Activated CD4-positive, alpha-beta T cell treated with anti-CD3 and anti-CD28 coated beads for 24 hours (primary cell): ENCODE measurements around the gene KIRREL3.

Experiments
- DNase-seq, 2 donors: peaks; one replicate each; pipeline ENCODE4 v3.0.0-alpha.2; 2020; ENCODE audit warnings: low read depth in 2 of 2

Gene KIRREL3

DNA sequence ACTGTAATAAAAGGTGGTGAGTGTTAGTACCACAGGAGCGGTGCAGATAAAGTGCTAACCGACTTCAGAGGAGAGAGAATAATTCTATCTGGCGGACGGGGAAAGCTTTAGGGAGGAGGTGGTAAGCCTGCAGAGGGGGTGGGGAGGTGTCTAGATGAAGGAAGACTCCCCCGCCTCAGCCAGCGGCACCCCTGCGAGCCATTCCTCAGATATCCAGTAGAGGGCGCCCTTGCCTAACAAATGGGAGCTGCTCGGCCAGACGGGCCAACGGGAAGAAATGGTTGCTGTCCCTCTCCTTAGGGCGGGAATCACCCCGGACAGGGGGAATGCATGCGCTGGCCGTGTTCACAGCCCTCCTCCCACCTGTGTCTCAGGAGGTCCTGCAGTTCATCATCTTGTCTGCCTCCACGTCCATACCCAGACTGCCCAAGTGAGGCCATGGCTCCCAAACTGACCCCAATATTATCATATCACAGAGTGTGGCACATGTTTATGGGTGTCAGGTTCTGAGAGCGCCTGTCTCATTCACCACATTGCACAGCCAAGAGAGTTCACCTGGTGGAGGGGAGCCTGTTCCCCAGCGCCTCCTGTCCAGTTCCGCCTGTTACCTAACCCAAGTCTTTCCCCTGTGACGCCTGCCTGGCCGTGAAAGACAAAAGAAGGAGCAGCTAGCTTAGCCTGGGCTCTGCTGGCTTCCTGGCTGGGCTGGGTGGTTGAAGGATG, 559.6 kb downstream of the KIRREL3 start:
- peak; percentile 62 to 64 for DNase-seq

GRCh38 chr11:126440276-126440675, 560.3 kb downstream of the KIRREL3 start:
- DNase-seq, result no peak

GRCh38 chr11:126438691-126439090, 561.9 kb downstream of the KIRREL3 start:
- DNase-seq, result no peak

DNA sequence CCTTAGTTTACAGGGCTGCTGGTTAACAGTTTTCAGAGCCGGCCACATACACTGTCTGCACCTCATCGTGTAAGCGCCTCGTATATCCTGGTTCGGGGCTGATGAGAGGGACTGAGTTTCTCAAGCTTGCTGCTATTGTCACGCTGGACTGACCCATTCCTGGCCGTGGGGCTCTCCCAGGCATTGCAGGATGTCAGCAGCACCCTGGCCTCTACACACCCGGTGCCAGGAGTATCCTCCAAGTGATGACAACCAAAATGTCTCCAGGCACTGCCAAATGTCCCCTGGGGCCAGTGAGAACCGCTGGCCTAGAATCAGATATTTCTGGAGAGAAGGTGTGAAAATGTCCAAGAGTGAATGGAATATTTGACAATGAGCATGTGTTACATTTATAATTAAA, 562.3 kb downstream of the KIRREL3 start:
- DNase-seq, result no peak

GRCh38 chr11:126437731-126438130, 562.8 kb downstream of the KIRREL3 start:
- no peak for DNase-seq

- DNase-seq, result no peak
Measured at GRCh38 chr11:126436209-126436755, 564.3 kb downstream of the KIRREL3 start.

DNA sequence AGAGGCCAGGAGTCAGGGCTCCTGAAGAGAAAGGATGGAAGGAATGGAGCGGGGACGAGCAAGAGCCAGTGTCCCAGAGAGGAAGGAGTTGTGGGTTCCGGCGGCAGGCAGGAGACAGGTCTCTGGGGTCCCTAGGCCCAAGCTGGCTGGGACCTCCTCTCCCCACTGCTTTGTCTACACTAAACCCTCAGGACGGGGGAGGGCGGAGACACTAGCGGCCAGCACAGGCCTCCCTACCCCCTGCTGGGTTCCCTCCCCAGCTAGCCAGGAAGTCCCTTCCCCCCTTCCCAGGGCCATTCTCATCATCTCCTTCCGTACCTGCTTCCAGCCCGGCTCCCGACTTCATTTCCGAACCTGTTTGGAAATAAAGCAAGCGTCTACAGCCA, 565.6 kb downstream of the KIRREL3 start:
- no peak for DNase-seq

- no peak for DNase-seq
Measured at GRCh38 chr11:126433989-126434949, 566.3 kb downstream of the KIRREL3 start.

DNA sequence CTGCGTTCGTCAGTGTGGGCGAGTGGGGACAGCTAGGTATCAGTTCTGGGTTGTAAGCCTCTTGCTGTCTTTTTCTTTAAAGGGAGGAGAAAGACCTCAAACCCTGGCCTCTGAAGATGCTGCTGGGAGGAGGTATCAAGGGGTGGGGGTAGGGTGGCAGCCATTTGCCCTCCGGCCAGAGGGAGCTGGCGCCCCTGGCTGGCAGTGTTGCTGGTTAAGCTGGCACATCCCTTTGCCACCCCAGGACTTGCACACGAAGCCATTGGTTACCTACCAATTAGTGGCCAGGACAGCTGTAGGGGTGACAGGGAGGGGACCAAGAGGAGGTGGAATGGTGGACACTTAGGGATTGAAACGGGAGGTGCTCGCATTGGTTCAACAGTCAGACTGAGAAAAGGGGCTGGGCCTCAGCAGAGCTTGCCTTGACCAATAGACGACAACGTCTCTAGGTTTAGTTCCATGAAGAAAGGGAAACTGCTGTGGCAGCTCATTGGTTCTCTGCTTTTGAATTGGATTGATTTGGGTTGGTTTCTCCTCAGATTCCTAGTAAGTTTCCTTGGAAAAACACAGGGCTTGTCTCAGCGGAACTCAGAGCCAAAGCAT, 567.2 kb downstream of the KIRREL3 start:
- DNase-seq, result no peak

DNA sequence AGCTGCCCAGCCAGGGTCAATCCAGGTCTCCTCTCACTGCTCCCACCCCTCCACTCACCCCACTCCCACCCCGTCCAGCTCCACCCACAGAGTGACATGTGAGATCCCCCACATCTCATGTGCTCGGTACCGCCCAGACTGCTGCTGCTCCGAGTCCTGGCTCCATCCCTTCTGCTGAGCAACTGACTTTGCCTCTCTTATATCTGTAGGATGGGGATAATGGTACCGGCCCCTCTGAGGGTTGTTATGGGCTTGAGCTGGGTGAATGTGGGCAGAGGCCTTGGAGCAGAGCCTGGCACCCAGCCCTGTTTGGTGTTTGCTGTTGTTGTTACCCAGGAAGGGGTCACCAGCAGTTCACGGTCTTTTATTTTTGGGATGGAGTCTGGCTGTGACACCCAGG, 568.0 kb downstream of the KIRREL3 start:
- DNase-seq, result no peak

- no peak for DNase-seq
Measured at GRCh38 chr11:126432065-126432461, 568.5 kb downstream of the KIRREL3 start.

GRCh38 chr11:126431401-126432064, 569.0 kb downstream of the KIRREL3 start:
- no peak for DNase-seq

DNA sequence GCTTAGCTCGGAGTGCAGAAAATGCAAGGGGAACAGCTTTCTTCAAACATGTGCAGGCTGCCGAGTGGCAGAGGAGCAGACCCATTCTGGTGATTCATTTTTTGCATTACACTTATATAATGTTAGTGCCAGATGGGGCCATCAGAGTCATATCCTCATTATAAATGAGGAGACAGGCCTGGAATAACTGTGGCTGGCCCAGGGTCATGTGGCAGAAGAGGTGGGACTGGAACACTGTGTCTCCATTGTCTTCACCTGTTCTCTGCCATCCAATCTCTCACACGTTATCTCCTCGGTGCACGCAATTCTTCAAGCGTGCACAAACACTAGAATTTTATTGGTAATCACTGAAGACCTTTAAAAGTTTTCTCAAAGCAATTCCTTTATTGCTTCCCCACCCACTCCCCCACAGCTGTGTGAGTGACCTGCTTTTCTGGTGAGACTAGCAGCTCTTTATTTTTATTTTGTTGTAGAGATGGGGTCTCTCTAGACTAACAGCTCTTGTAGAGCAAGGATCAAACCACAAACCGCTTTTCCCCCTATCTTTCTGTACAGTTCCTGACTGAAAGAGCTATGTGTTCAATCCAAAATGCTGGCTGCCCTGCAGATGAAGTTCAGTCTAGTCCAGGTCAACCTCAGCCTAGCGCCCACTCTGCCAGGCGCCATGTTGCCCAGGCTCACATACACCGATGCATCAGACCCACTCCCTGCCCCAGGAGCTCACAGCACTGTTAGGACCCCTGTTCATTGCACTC, 569.8 kb downstream of the KIRREL3 start:
- no peak for DNase-seq

DNA sequence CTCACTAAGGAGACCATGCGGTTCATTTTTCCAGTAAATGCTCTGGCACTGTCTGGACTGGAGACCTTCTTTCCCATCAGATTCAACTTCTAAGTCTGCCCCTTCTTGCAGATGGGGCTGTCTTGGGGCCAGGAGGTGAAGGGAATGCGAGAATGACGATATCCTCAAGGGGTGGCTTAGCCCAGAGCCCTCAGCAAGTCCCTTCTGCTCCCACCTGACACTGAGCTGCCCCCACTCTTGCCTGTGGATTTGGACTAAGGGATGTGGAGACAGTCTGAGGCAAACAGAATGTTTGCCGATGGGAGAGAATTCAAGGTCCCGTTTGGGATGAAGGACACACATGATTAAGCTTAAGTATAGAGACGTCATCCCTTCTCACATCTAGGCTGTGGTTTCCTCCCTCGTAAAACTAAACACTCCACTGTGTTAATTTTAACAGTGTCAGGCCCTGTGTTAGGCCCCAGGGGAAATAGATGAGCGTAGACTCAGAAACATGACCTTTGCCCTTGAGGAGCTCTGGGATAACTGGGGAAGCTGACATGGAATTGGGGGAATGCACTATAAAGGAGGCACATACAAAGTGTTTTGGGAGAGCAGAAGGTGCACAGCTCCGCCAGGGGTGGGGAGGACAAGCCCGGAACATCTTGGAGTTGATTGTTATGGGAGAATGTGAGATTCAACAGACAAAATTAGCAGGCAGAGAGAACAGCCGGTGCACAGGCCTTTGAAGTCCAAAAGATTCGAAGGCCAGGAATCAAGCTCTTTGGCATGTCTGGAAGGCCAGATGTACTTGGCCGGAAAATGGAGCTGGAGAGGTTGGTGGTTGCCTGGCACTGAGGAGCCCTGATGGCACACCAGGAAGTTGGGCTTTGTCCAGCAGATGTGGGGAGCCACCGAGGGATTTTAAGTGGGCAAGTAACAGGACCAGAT, 573.5 kb downstream of the KIRREL3 start:
- no peak for DNase-seq

GRCh38 chr11:126426106-126426505, 574.5 kb downstream of the KIRREL3 start:
- DNase-seq, result no peak

DNA sequence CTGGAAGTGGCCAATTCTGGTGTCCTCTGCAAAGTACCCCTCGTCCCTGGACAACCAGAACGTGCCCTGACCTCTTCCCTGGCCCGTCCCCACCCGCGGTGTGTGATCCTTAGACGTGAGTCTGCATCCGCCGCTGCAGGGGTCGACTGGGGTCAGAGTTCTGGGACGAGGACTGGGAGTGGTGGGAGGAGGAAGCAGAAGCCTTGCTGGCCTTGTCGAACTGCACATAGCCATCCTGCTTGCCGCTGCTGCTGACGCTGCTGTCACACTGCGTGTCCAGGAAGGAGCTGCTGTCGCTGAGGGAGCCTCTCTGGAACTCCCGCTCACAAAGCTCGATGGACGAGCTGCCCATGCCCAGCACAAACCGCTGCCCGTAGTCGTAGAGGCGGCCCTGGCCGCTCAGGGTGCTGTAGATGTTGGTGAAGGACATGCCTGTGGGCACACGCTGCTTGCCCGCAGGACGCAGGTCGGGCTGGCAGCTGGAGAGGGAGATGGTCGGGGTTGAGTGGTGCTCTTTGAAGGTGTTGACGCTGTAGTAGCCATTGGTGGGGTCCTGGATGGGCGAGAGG, 576.0 kb downstream of the KIRREL3 start:
- DNase-seq, result no peak

- DNase-seq, result no peak
Measured at GRCh38 chr11:126423743-126424142, 576.8 kb downstream of the KIRREL3 start.

GRCh38 chr11:126423154-126423553, 577.4 kb downstream of the KIRREL3 start:
- no peak for DNase-seq

DNA sequence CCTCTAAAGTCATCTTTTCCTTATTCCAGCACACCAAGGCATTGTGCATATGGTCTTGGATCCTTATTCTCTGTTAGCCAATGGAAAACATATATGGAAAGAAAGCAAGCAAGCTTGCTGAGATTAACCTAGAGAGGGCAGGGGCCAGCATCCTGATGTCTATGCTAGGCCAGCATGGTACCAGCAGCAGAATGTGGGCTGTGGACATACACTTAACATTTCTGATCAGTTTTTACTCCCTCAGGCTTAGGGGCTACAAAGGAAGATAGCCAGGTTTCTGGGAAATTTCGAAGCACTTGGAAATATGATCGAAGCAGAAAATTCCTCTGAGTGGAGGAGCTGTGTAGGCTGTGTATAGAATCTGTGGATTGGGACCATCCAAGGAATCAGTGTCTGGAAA, 578.1 kb downstream of the KIRREL3 start:
- DNase-seq, result no peak
